ENCODE data around the gene ZBTB12.
"Not testable (repeated sequence)": the region's sequence is repeated elsewhere in the genome, so short reads cannot be mapped to it uniquely, and the experiment has no call there.

The ZBTB12 gene

DNA sequence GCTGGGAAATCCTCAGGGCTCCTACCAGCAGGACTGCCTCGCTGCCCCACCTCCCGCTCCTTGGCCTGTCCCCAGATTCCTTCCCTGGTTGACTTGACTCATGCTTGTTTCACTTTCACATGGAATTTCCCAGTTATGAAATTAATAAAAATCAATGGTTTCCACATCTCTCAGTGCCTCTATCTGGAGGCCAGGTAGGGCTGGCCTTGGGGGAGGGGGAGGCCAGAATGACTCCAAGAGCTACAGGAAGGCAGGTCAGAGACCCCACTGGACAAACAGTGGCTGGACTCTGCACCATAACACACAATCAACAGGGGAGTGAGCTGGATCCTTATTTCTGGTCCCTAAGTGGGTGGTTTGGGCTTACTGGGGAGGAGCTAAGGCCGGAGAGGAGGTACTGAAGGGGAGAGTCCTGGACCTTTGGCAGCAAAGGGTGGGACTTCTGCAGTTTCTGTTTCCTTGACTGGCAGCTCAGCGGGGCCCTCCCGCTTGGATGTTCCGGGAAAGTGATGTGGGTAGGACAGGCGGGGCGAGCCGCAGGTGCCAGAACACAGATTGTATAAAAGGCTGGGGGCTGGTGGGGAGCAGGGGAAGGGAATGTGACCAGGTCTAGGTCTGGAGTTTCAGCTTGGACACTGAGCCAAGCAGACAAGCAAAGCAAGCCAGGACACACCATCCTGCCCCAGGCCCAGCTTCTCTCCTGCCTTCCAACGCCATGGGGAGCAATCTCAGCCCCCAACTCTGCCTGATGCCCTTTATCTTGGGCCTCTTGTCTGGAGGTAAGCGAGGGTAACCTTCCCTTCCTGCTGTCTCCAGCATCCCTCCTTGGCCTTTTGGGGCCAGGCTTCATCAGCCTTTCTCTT lies 43.9 kb upstream of the ZBTB12 start, which contains the start of gene CFB:
Gene CFB (plus strand): TSS at position 589 of the 863 bp plus-strand sequence. CDS start 127 bp downstream, at position 716.
- no peak within 1 kb of the TSS for H3K27ac ChIP-seq
- TF ChIP-seq, protein P1, sequence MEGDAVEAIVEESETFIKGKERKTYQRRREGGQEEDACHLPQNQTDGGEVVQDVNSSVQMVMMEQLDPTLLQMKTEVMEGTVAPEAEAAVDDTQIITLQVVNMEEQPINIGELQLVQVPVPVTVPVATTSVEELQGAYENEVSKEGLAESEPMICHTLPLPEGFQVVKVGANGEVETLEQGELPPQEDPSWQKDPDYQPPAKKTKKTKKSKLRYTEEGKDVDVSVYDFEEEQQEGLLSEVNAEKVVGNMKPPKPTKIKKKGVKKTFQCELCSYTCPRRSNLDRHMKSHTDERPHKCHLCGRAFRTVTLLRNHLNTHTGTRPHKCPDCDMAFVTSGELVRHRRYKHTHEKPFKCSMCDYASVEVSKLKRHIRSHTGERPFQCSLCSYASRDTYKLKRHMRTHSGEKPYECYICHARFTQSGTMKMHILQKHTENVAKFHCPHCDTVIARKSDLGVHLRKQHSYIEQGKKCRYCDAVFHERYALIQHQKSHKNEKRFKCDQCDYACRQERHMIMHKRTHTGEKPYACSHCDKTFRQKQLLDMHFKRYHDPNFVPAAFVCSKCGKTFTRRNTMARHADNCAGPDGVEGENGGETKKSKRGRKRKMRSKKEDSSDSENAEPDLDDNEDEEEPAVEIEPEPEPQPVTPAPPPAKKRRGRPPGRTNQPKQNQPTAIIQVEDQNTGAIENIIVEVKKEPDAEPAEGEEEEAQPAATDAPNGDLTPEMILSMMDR (IDR thresholded peaks at IDR 0.05): no peak
- TF ChIP-seq ZFX (IDR thresholded peaks at IDR 0.05; ENCODE audit: borderline replicate concordance): no peak

DNA sequence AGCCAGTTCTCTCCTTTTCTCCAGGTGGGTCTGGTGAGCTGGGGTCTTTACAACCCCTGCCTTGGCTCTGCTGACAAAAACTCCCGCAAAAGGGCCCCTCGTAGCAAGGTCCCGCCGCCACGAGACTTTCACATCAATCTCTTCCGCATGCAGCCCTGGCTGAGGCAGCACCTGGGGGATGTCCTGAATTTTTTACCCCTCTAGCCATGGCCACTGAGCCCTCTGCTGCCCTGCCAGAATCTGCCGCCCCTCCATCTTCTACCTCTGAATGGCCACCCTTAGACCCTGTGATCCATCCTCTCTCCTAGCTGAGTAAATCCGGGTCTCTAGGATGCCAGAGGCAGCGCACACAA lies 43.2 kb upstream of the ZBTB12 start:
- H3K27ac ChIP-seq: no peak overlapping the region
- TF ChIP-seq, protein P1 (IDR thresholded peaks at IDR 0.05): no peak
- TF ChIP-seq ZFX (IDR thresholded peaks at IDR 0.05; ENCODE audit: borderline replicate concordance): no peak

DNA sequence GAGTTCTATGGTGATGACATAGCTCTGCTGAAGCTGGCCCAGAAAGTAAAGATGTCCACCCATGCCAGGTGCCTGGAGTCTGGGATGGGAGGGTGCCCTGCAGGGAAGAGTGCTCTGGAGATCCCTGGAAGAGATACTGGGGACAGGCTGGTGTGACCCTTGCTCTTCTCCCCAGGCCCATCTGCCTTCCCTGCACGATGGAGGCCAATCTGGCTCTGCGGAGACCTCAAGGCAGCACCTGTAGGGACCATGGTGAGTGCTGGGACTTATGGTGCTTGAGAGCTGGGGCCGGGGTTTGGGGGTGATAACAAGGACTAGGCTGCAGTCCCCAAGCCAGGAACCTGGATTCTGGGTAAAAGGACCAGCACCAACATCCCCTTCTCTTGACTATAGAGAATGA lies 41.9 kb upstream of the ZBTB12 start:
- H3K27ac ChIP-seq: no peak overlapping the region
- no peak for TF ChIP-seq ZFX (IDR thresholded peaks at IDR 0.05; ENCODE audit: borderline replicate concordance)
- TF ChIP-seq, protein P1 (IDR thresholded peaks at IDR 0.05): no peak

DNA sequence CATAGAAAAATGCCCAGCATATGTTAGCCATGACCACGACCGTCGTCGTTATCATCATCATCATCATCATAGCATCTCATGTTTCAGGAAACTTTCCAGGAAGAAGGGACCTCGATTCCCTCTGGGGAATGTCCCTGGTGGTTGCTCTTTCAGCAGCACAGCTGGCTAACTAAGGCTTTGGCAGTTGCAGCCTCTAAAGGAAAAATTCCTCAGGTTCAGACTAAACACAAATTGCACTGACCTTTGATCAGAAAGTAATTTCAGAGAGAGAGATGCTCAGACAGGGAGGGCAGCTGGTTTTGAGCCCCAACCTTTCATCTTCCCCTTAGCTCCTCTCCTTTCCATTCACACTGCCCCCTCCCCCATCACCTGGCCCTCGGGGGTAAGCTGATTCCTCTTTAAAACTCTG lies 38.4 kb upstream of the ZBTB12 start:
- H3K27ac ChIP-seq: no peak overlapping the region
- TF ChIP-seq, protein P1 (IDR thresholded peaks at IDR 0.05): no peak
- no peak for TF ChIP-seq ZFX (IDR thresholded peaks at IDR 0.05; ENCODE audit: borderline replicate concordance)

DNA sequence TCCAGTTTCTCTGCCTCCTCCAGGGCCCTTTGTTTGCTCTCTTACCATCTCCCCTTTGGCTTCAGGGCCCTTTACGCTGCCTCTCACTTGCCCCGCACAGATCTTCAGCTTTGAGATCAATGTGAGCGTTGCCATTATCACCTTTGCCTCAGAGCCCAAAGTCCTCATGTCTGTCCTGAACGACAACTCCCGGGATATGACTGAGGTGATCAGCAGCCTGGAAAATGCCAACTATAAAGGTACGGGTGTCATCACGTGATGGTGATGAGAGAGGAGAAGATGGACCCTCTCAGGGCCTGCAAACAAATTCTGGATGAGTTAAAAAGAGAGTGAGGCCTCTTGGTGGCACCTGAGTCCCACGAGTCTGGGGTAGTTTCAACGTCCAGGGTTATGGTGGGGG lies 33.9 kb upstream of the ZBTB12 start:
- no peak for TF ChIP-seq ZFX (IDR thresholded peaks at IDR 0.05; ENCODE audit: borderline replicate concordance)
- no peak overlapping the region for H3K27ac ChIP-seq

DNA sequence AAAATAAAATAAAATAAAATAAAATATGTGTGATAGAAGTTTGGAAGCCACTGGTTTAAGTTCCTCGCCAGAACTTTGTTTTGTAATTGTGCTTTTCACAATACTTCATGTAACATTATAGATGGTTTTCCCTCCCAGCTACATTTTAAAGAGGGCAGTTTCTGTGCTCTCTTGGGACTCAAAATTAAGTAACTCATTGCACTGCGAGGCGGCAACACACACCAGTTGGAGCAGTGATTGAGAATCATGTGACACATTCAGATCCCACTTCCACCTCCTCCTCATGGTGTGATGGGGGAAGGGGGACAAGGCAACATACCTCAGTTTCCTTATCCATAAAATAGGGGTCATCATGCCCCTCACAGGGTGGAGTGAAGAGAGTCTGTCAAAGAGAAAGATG lies 33.1 kb upstream of the ZBTB12 start:
- no peak overlapping the region for H3K27ac ChIP-seq
- no peak for TF ChIP-seq ZFX (IDR thresholded peaks at IDR 0.05; ENCODE audit: borderline replicate concordance)
- TF ChIP-seq, protein P1 (IDR thresholded peaks at IDR 0.05): no peak

DNA sequence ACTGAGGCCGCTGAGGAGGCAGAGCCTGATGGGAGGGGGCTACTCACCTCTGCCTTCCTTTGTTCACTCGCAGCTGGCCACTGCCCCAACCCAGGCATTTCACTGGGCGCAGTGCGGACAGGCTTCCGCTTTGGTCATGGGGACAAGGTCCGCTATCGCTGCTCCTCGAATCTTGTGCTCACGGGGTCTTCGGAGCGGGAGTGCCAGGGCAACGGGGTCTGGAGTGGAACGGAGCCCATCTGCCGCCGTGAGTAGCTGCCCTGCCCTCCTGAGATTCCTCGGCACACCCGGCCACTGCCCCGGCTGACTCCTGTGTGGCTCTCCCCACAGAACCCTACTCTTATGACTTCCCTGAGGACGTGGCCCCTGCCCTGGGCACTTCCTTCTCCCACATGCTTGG lies 31.7 kb upstream of the ZBTB12 start:
- TF ChIP-seq ZFX (IDR thresholded peaks at IDR 0.05; ENCODE audit: borderline replicate concordance): no peak
- TF ChIP-seq, protein P1 (IDR thresholded peaks at IDR 0.05): no peak
- H3K27ac ChIP-seq: no peak overlapping the region

DNA sequence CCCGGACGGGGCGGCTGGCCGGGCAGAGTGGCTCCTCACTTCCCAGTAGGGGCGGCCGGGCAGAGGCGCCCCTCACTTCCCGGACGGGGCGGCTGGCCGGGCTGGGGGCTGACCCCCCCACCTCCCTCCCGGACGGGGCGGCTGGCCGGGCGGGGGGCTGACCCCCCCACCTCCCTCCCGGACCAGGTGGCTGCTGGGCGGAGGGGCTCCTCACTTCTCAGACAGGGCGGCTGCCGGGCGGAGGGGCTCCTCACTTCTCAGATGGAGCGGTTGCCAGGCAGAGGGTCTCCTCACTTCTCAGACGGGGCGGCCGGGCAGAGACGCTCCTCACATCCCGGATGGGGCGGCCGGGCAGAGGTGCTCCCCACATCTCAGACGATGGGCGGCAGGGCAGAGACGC lies 30.3 kb upstream of the ZBTB12 start:
- H3K27ac ChIP-seq: not testable (repeated sequence)
